Measurements from ENCODE around the gene MEMO1.

The MEMO1 gene

DNA sequence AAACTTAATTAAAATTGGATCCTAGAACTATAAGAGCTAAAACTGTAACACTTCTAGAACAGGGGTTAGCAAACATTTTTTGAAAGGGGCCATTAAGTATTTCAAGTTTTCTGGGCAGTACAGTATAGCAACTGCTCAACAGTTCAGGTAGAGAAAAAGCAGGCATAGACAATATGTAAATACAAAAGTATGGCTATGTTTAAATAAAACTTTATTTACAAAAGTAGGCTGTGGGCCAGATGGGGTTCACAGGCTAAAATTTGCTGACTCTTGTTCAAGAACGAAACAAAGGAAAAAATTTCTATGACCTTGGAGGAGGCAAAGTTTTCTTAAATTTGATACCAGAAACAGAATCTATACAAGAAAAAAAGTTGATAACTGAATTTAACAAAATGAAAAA, 114.5 kb downstream of the MEMO1 start:
- Histone ChIP-seq H3K27me3 (ENCODE audit: control insufficient read depth in 5 of 5, insufficient read depth in 4 of 5, low read length in 5 of 5) (no peaks in the 10 kb centered on the region), H3K9ac (ENCODE audit: low read length in 5 of 5) (no peak overlapping the region), H3K4me1 (ENCODE audit: control insufficient read depth in 5 of 5, insufficient read depth in 5 of 5, low read length in 5 of 5) (no peaks in the 10 kb centered on the region), H3K27ac (ENCODE audit: low read depth, low read length) (no peak overlapping the region), H3K9me3 (ENCODE audit: control insufficient read depth in 5 of 5, low read length in 5 of 5) (peaks cover 0 to 5% (median 0%) of the 10 kb centered on the region in 5 donors), H3K36me3 (ENCODE audit: control insufficient read depth in 5 of 5, insufficient read depth in 5 of 5, low read length in 5 of 5) (peaks cover 2 to 11% (median 4%) of the 10 kb centered on the region in 5 donors), H3K4me3 (ENCODE audit: low read depth in 1 of 5, low read length in 5 of 5) (no peak overlapping the region)

- Histone ChIP-seq H3K36me3 (ENCODE audit: control insufficient read depth in 5 of 5, insufficient read depth in 5 of 5, low read length in 5 of 5) (peaks cover 9 to 16% (median 10%) of the 10 kb centered on the region in 5 donors), H3K9ac (ENCODE audit: low read length in 5 of 5) (no peak overlapping the region), H3K4me1 (ENCODE audit: control insufficient read depth in 5 of 5, insufficient read depth in 5 of 5, low read length in 5 of 5) (no peaks in the 10 kb centered on the region), H3K27ac (ENCODE audit: low read depth, low read length) (no peak overlapping the region), H3K4me3 (ENCODE audit: low read depth in 1 of 5, low read length in 5 of 5) (no peak overlapping the region), H3K9me3 (ENCODE audit: control insufficient read depth in 5 of 5, low read length in 5 of 5) (peaks cover 0 to 5% (median 0%) of the 10 kb centered on the region in 5 donors), H3K27me3 (ENCODE audit: control insufficient read depth in 5 of 5, insufficient read depth in 4 of 5, low read length in 5 of 5) (no peaks in the 10 kb centered on the region)
Observed at GRCh38 chr2:31894656-31895055, 116.2 kb downstream of the MEMO1 start.

DNA sequence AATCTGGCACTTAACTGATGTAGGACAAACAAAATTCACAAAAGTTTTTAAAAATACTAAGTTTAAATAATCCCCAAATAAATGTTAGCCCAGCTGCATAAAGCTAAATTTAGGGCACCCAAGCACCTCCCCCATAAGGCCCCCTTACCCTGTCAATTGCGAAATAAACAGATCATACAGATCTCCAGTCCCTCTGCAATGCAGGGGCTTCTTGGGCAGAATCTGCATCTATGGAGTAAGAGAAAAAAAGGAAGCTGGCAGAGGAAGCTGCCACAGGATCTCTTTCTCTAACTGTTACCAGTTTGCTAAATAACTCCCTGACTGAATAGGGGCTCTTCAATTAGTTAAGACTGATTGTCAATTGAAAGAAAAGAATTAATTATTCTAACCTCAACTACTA, 117.7 kb downstream of the MEMO1 start:
- H3K9ac ChIP-seq (ENCODE audit: low read length in 5 of 5): no peak overlapping the region
- H3K4me1 ChIP-seq (ENCODE audit: control insufficient read depth in 5 of 5, insufficient read depth in 5 of 5, low read length in 5 of 5): no peaks in the 10 kb centered on the region
- H3K27ac ChIP-seq (ENCODE audit: low read depth, low read length): no peak overlapping the region
- H3K27me3 ChIP-seq (ENCODE audit: control insufficient read depth in 5 of 5, insufficient read depth in 4 of 5, low read length in 5 of 5): no peaks in the 10 kb centered on the region
- H3K36me3 ChIP-seq (ENCODE audit: control insufficient read depth in 5 of 5, insufficient read depth in 5 of 5, low read length in 5 of 5): peaks cover 5 to 22% (median 10%) of the 10 kb centered on the region in 5 donors
- H3K4me3 ChIP-seq (ENCODE audit: low read depth in 1 of 5, low read length in 5 of 5): no peak overlapping the region
- peaks cover 0 to 5% (median 0%) of the 10 kb centered on the region in 5 donors for H3K9me3 ChIP-seq (ENCODE audit: control insufficient read depth in 5 of 5, low read length in 5 of 5)

DNA sequence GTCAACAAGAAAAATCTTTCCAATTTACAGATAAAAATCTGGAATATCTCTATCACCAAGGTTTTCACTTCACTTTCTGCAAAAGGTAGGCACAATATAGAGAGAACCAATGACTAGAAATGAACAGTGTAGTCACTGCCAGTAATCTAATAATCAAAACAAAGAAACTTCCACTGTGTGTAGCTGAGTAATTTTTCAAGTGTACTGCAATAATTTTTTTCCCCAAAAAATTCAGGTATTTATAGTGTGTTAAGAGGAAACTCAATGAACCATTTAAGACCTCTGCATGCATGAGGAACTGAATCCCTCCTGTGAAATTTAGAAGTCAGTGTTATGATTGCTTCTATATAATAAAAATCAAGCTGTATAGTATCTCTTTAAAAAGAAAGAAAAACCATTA, 121.8 kb downstream of the MEMO1 start:
- Histone ChIP-seq H3K9ac (ENCODE audit: low read length in 5 of 5) (no peak overlapping the region), H3K9me3 (ENCODE audit: control insufficient read depth in 5 of 5, low read length in 5 of 5) (no peaks in the 10 kb centered on the region), H3K27me3 (ENCODE audit: control insufficient read depth in 5 of 5, insufficient read depth in 4 of 5, low read length in 5 of 5) (no peaks in the 10 kb centered on the region), H3K4me3 (ENCODE audit: low read depth in 1 of 5, low read length in 5 of 5) (no peak overlapping the region), H3K27ac (ENCODE audit: low read depth, low read length) (no peak overlapping the region), H3K36me3 (ENCODE audit: control insufficient read depth in 5 of 5, insufficient read depth in 5 of 5, low read length in 5 of 5) (peaks cover 5 to 22% (median 11%) of the 10 kb centered on the region in 5 donors), H3K4me1 (ENCODE audit: control insufficient read depth in 5 of 5, insufficient read depth in 5 of 5, low read length in 5 of 5) (no peaks in the 10 kb centered on the region)

GRCh38 chr2:31888550-31888949, 122.3 kb downstream of the MEMO1 start:
- Histone ChIP-seq H3K9ac (ENCODE audit: low read length in 5 of 5) (no peak overlapping the region), H3K36me3 (ENCODE audit: control insufficient read depth in 5 of 5, insufficient read depth in 5 of 5, low read length in 5 of 5) (peaks cover 5 to 20% (median 11%) of the 10 kb centered on the region in 5 donors), H3K4me1 (ENCODE audit: control insufficient read depth in 5 of 5, insufficient read depth in 5 of 5, low read length in 5 of 5) (no peaks in the 10 kb centered on the region), H3K27ac (ENCODE audit: low read depth, low read length) (no peak overlapping the region), H3K27me3 (ENCODE audit: control insufficient read depth in 5 of 5, insufficient read depth in 4 of 5, low read length in 5 of 5) (no peaks in the 10 kb centered on the region), H3K4me3 (ENCODE audit: low read depth in 1 of 5, low read length in 5 of 5) (no peak overlapping the region), H3K9me3 (ENCODE audit: control insufficient read depth in 5 of 5, low read length in 5 of 5) (no peaks in the 10 kb centered on the region)

DNA sequence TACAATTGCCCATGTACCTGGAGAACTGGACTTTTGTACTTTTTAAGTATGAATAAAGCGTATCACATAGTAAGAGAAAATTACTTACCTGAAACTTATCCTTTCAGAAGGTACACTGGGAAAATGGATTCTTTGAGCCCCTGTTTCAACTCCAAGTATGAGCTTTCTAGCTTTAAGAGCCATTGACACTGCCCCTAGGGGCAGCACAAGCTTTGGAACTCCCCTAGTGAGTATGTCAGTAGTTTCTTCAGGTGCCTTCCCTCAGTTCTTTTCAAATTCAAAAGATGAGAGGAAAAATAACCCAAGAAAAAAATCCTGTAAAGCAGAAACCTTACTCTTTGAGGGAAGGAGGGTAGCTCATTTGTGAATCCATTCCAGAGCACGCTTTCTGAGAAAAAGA, 124.1 kb downstream of the MEMO1 start:
- H3K36me3 ChIP-seq (ENCODE audit: control insufficient read depth in 5 of 5, insufficient read depth in 5 of 5, low read length in 5 of 5): peaks cover 5 to 18% (median 12%) of the 10 kb centered on the region in 5 donors
- no peaks in the 10 kb centered on the region for H3K27me3 ChIP-seq (ENCODE audit: control insufficient read depth in 5 of 5, insufficient read depth in 4 of 5, low read length in 5 of 5)
- H3K9me3 ChIP-seq (ENCODE audit: control insufficient read depth in 5 of 5, low read length in 5 of 5): no peaks in the 10 kb centered on the region
- no peak overlapping the region for H3K4me3 ChIP-seq (ENCODE audit: low read depth in 1 of 5, low read length in 5 of 5)
- H3K4me1 ChIP-seq (ENCODE audit: control insufficient read depth in 5 of 5, insufficient read depth in 5 of 5, low read length in 5 of 5): no peaks in the 10 kb centered on the region
- no peak overlapping the region for H3K9ac ChIP-seq (ENCODE audit: low read length in 5 of 5)
- no peak overlapping the region for H3K27ac ChIP-seq (ENCODE audit: low read depth, low read length)

DNA sequence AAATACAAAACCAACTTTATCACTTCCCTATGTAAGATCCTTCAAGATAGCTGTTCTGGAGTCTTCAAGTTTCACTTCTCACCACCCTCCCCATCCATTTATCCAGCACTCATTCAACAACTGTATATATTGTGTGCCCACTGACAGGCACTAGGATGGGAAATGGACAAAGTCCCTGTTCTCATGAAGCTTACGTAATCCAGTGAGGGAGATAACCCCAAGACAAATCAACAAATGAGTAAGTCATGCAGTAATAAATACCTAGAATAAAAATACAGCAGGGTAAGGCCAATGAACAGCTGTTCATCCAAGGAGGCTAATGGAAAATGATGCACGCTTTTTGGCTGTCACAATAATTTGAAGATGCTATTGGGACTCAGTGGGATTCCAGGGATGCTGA, 133.8 kb downstream of the MEMO1 start:
- H3K9me3 ChIP-seq (ENCODE audit: control insufficient read depth in 5 of 5, low read length in 5 of 5): no peaks in the 10 kb centered on the region
- H3K36me3 ChIP-seq (ENCODE audit: control insufficient read depth in 5 of 5, insufficient read depth in 5 of 5, low read length in 5 of 5): peaks cover 0 to 12% (median under 1%) of the 10 kb centered on the region in 5 donors
- H3K4me3 ChIP-seq (ENCODE audit: low read depth in 1 of 5, low read length in 5 of 5): no peak overlapping the region
- H3K9ac ChIP-seq (ENCODE audit: low read length in 5 of 5): no peak overlapping the region
- no peak overlapping the region for H3K27ac ChIP-seq (ENCODE audit: low read depth, low read length)
- H3K27me3 ChIP-seq (ENCODE audit: control insufficient read depth in 5 of 5, insufficient read depth in 4 of 5, low read length in 5 of 5): no peaks in the 10 kb centered on the region
- H3K4me1 ChIP-seq (ENCODE audit: control insufficient read depth in 5 of 5, insufficient read depth in 5 of 5, low read length in 5 of 5): no peaks in the 10 kb centered on the region

GRCh38 chr2:31874071-31874470, 136.7 kb downstream of the MEMO1 start:
- no peak overlapping the region for H3K9ac ChIP-seq (ENCODE audit: low read length in 5 of 5)
- H3K27me3 ChIP-seq (ENCODE audit: control insufficient read depth in 5 of 5, insufficient read depth in 4 of 5, low read length in 5 of 5): no peaks in the 10 kb centered on the region
- no peak overlapping the region for H3K27ac ChIP-seq (ENCODE audit: low read depth, low read length)
- H3K36me3 ChIP-seq (ENCODE audit: control insufficient read depth in 5 of 5, insufficient read depth in 5 of 5, low read length in 5 of 5): peaks cover 0 to 10% (median 0%) of the 10 kb centered on the region in 5 donors
- no peaks in the 10 kb centered on the region for H3K4me1 ChIP-seq (ENCODE audit: control insufficient read depth in 5 of 5, insufficient read depth in 5 of 5, low read length in 5 of 5)
- no peak overlapping the region for H3K4me3 ChIP-seq (ENCODE audit: low read depth in 1 of 5, low read length in 5 of 5)
- H3K9me3 ChIP-seq (ENCODE audit: control insufficient read depth in 5 of 5, low read length in 5 of 5): no peaks in the 10 kb centered on the region

GRCh38 chr2:31865215-31865614, 145.6 kb downstream of the MEMO1 start:
- no peaks in the 10 kb centered on the region for H3K9me3 ChIP-seq (ENCODE audit: control insufficient read depth in 5 of 5, low read length in 5 of 5)
- no peak overlapping the region for H3K9ac ChIP-seq (ENCODE audit: low read length in 5 of 5)
- H3K4me3 ChIP-seq (ENCODE audit: low read depth in 1 of 5, low read length in 5 of 5): no peak overlapping the region
- H3K36me3 ChIP-seq (ENCODE audit: control insufficient read depth in 5 of 5, insufficient read depth in 5 of 5, low read length in 5 of 5): peaks cover 0 to 3% (median 0%) of the 10 kb centered on the region in 5 donors
- no peaks in the 10 kb centered on the region for H3K27me3 ChIP-seq (ENCODE audit: control insufficient read depth in 5 of 5, insufficient read depth in 4 of 5, low read length in 5 of 5)
- H3K4me1 ChIP-seq (ENCODE audit: control insufficient read depth in 5 of 5, insufficient read depth in 5 of 5, low read length in 5 of 5): no peaks in the 10 kb centered on the region
- no peak overlapping the region for H3K27ac ChIP-seq (ENCODE audit: low read depth, low read length)

DNA sequence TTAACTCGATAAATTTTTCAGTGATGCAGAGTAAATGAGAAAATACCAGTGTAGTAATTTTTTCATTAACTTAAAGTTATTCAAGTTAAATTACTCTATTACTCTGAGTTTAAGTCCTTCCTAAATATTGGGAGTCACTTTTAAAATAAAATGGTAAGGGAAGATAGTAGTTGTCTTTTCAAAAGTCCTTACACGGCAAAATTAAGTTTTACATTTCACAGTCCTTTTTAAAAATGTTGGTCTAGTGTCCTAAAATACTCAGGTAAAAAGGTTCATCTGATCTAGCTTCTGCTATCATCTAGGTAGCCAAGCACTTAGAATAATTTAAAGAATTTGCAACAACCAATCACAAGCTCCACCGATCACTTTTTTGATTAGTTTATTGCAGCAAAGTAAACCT, 146.9 kb downstream of the MEMO1 start:
- no peaks in the 10 kb centered on the region for H3K9me3 ChIP-seq (ENCODE audit: control insufficient read depth in 5 of 5, low read length in 5 of 5)
- H3K27ac ChIP-seq (ENCODE audit: low read depth, low read length): no peak overlapping the region
- no peak overlapping the region for H3K9ac ChIP-seq (ENCODE audit: low read length in 5 of 5)
- H3K4me1 ChIP-seq (ENCODE audit: control insufficient read depth in 5 of 5, insufficient read depth in 5 of 5, low read length in 5 of 5): no peaks in the 10 kb centered on the region
- no peaks in the 10 kb centered on the region for H3K27me3 ChIP-seq (ENCODE audit: control insufficient read depth in 5 of 5, insufficient read depth in 4 of 5, low read length in 5 of 5)
- no peak overlapping the region for H3K4me3 ChIP-seq (ENCODE audit: low read depth in 1 of 5, low read length in 5 of 5)
- H3K36me3 ChIP-seq (ENCODE audit: control insufficient read depth in 5 of 5, insufficient read depth in 5 of 5, low read length in 5 of 5): peaks cover 0 to 3% (median 0%) of the 10 kb centered on the region in 5 donors
